NK-92 treated with Interleukin-12 subunit alpha and Interleukin-12 subunit beta, amount 100 ng/mL, for 24 hours (cell line): ENCODE data around the gene HELZ.
"Not testable (repeated sequence)": the region's sequence is repeated elsewhere in the genome, so short reads cannot be mapped to it uniquely, and the experiment has no call there.

ENCODE experiments used
- DNase-seq: peaks from one replicate; lab custom pipeline; 2025; lab: John Stamatoyannopoulos, UW

The HELZ gene

DNA sequence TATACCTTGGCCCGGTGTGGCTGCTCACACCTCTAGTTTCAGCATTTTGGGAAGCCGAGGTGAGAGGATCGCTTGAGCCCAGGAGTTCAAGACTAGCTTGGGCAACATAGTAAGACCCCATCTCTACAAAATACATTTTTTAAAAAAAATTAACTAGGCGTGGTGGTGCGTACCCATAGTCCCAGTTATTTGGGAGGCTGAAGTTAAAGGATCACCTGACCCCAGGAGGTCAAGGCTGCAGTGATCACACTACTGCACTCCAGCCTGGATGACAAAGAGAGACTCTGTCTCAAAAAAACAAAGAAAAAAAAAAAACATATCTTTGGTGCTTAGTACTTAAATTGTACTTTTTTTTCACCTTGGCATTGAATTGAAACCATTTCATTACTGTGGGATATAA is 101.7 kb downstream of the HELZ start:
- DNase-seq = no peak

DNA sequence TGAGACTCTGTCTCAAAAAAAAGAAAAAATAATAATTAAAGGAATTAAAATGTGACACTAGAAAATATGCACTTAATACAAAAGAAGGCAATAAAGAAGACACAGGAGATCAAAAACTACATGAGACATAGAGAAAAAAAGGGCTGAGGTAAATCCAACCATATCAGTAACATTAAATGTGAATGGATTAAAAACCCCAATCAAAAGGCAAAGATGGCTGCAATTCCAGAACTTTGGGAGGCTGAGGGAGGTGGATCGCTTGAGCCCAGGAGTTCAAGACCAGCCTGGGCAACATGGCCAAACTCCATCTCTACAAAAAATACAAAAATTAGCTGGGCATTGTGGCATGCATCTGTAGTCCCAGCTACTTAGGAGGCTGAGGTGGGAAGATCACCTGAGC is 103.0 kb downstream of the HELZ start:
- not testable (repeated sequence) for DNase-seq

DNA sequence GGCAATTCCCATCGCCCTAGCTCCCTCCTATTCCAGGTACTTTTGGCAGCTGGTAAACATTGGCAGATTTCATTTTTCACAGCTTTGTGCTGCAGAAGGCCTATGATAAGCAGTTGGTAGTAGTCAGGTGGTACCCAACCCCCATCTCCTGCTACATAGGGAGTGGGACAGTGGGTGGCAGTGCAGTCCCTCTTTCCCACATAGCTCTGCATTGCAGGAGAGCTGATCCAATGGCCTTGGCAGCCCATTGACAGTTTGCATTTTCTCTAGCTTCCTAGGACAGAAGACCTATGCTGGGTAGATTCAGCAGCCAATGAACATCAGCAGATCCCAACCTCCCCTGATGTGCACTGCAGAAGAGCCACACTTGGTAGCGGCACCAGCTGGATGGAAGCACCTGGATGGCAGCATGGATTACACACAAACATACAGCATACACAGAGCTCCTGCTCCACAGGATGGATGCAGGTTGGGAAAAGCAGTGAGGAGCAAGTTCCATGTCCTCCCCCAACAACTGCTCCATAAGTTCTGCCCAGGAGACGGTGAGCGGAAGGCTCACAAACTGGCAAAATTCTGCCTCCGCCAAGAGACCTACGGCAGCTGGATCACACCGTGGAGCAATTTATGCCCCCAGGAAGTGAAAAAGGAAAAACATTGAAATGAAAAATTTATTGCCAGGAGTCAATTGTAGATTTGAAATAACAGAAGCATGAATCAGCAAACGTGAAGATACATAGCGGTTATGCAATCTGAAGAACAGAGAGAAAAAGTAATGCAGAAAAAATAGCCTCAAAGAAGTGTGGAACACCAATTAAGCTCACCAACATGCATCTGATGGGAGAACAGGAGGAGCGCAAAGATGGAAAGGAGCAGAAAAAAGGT is 105.0 kb downstream of the HELZ start:
- DNase-seq = no peak

DNA sequence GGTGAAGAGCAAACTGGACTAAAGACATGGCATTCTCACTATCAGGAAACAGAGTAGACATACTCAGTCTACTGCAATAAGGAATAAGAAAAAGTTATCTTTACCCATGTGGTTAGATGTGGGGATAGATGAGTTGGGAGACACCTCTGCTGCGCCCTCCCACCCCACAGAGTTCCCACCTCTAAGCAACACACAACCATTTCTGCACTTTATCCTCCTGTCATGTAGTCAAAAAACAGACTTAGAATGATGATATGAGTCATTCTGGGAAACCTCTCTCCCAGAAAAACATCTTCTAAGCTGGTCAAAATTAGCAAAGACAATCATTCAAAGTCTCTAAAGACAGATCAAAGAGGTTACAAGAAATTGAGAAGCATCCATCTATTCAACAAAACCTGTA is 105.7 kb downstream of the HELZ start:
- no peak for DNase-seq

DNA sequence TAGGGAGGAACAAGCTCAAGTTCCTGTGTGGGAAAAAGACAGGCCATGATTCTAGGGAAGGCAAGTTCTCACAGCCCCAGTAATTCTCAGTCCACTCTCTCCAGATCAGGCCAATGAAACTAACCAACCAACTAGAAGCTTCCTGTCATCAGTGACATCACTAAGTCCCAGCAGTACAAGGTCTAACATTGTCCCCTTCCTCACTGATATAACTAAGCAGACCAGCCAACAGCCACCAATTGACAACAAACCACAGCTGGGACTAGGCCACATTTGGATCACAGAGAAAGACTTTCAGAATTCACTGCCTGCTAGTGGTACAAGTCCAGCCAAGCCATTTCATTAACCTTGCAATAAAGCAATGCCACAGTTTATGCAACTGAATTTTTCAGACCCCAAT is 106.6 kb downstream of the HELZ start:
- no peak for DNase-seq

DNA sequence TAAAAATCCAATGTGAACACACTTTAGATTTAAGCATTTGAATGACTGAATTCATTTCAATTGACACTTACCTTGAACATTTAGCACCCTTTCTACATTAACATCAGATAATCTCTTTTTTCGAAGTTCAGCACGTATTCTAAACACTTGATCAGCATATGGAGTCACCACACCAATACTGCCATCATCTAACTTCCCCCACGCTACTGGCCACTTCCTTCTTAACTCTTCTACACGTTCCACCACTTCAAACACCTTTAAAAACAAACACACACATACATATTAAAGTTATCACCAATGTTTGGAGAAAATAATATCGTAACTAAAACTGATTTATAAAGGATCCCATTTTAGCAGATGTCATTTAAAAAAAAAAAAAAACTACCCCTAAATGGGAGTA is 107.1 kb downstream of the HELZ start:
- DNase-seq = no peak

DNA sequence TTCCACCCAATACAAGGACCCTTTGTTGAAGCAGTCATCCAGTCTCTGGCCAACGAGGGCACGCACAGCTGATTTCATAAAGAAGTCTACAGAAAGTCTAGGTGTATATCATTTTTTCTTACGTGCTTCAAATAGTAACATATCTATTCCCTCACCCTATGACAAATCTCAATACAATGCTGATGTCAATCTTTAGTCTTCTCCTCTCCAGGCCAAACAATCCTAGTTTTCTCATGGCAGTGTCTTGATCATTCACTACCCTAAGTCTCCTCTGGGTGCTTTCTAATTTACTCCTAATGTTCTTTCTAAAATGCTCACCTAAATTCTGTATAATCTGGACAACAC is 108.0 kb downstream of the HELZ start:
- no peak for DNase-seq

DNA sequence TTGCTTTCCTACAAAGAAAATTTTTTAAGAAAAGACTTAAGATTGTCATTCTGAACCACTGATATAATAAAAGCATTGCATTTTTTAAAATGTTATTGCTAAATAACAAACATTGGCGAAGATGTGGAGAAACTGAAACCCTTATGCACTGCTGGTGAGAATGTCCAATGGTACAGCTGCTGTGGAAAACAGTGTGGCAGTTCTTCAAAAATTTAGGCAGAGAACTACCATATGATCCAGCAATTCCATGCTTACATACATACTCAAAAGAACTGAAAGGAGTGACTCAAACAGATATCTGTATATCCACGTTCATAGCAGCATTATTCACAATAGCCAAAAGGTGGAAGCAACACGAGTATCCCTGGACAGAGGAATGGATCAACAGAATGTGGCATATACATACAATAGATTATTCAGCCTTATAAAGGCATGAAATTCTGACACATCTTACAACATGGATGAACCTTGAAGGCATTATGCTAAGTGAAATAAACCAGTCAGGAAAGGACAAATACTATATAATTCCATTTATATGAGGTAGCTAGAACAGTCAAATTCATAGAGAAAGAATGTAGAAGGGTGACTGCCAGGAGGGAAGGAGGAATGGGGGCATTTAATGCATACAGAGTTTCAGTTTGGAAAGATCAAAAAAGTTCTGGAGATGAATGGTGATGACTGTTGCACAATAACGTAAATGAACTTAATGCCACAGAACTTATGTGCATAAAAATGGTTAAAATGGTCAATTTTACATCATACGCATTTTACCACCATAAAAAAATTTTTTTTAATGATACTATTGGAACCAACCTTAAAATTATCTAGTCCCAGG is 108.6 kb downstream of the HELZ start:
- no peak for DNase-seq

DNA sequence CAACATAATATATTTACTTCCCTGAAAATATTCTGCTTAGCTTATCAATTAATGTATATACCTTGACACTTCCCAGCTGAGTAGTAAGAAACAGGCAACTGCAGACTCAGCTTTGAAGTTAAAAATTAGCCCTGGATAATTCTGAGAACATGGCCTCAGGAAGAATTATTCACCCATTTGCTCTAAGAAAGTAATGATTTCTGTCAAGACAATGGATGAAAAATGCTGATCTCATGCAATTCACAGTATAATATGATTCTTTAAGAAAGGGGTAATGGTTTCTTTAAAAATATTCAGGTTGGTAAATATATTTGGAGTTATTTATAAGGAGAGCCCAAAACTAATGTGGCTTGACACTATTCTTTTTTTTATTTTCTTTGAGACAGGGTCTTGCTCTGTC is 111.8 kb downstream of the HELZ start:
- DNase-seq = no peak

DNA sequence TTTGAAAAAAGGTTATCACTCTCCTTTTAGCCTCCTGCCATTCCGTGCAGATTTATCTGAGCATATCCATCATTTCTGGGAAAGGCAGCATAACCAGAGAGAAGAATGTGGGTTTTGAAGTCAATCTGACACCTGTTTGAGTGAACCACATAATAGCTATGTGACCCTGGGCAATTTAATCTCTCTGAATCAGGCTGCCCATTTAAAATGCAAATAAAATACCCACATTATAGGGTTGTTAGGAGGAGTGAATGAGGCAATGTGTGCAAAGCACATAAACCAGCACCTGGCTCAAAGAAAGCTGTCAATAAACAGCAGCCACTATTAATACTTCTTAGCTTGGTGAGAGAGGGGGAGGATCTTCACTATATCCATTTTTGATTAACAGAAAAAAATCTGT is 112.6 kb downstream of the HELZ start:
- no peak for DNase-seq

DNA sequence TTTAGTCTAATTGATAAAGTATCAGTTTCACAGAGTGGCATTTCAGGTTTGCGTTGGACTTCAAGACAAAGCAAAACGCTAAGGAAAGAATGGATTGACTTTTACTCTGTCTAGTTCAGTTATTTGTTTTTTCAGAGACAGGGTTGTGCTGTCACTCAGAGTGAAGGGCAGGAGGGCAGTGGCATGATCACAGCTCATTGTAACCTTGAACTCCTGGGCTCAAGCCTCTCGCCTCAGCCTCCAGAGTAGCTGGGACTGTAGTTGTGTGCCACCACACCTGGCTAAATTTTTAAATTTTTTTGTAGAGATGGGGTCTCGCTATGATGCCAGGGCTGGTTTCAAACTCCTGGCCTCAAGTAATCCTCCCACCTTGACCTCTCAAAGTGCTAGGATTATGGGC is 114.2 kb downstream of the HELZ start:
- DNase-seq = no peak

DNA sequence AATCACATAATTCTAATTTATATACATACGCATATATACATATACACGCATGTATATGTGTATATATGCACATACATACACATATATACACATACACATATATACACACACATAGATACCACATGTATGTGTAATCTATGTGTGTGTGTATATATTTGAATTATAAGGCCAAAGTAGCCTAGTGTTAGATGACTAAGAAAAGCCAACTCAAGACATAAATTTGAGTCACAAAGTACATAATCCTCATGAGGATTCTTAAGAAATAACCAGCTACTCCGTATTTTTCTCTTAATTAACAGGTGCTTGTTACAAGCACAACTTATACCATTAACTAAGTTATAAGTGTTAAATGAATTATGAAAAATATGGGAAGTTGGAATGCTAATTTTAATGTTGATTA is 115.7 kb downstream of the HELZ start:
- no peak for DNase-seq

DNA sequence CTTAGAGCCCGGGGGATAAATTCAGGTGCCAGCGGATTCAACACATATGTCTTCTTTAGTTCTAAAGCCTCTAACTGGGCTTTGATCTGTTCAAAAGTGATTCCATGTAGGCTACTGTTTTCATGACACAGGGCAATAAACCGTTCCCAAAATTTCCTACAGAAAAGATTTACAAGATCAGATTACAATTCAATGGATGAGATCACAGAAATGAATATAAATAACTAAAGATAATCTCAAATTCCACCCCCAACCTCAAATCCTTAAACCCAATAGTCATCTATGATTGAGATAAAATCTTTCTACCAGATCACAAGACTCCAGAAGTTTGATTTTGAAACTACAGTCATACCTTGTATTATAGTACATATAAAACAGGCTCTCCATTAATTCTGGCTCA is 116.3 kb downstream of the HELZ start:
- DNase-seq = no peak

DNA sequence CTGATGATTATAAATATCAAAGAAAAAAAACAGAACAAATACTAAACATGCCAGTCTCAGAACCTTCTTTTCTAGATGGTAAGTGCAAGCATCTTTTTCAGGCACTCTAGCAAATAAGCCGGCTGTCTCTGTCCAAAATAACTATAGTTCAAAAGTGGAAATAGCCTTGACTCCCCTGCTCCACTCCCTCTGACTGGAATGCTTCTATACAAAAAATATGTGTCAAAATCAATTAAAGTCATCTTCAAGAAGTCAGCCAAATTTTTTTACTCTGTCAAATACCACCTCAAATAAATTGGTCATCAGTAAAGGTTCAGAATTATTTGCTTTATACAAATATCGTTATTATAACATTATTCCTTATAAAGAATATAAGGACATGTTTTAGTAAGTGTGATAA is 117.1 kb downstream of the HELZ start:
- DNase-seq = no peak

DNA sequence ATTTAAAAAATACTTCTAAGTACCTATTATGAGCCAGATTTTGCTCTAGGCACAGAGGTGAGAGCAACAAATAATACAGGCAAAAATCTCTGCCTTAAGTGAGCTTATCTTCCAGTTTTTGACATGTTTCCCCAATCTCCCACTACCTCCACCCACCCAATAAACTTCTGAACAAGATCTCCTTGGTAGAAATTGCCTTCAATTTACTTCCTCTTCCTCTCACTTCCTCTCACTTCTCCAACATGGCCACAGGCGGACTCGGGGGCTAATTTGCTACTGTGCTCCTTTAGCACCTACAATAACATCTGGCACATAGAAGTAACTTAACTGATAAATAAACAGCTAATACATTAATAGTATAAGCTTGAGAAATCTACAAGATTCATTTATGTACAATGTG is 118.0 kb downstream of the HELZ start:
- DNase-seq = no peak

DNA sequence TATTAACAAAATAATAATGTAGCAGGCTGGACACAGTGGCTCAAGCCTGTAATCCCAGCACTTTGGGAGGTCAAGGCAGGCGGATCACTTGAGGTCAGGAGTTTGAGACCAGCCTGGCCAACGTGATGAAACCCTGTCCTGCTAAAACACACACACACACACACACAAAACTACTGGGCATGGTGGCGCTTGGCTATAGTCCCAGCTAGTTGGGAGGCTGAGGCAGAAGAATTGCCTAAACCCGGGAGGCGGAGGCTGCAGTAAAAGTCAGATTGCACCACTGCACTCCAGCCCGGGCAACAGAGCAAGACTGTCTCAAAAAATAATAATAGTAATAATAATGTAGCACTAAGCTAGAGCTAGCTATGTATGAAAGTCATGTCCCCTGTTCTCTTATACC is 118.5 kb downstream of the HELZ start:
- not testable (repeated sequence) for DNase-seq

DNA sequence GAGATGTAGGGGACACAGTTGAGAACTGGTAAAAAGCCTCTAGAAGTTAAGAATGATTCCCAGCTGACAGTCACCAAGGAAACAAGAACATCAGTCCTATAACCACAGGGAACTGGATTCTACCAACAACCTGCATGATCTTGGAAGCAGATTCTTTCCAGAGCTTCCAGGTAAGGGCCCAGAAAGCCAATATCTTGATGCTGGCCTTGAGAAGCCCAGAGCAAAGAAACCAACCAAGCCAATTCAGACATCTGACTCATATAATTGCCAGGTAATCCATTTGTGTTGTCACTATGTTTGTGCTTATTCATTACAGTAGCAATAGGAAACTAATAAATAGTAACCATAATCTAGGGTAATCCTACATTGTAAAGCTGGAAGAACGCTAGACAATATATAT is 119.1 kb downstream of the HELZ start:
- no peak for DNase-seq

DNA sequence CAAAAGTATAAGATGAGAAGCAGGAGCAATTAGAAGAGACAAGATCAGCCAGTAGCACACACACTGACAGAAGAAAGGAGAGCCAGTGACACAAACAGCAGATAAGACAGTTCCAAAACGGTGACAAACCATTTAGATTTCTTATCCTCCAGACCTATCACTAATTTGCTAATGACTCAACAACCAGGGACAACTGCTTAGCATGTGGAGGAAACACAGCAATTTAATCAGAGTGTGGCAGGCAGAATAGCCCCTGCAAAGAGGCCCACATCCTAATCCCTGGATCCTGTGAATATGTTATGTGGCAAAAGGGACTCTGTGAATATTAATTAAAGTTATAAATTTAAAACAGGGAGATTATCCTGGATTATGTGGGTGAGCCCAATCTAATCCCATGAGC is 119.6 kb downstream of the HELZ start:
- no peak for DNase-seq

DNA sequence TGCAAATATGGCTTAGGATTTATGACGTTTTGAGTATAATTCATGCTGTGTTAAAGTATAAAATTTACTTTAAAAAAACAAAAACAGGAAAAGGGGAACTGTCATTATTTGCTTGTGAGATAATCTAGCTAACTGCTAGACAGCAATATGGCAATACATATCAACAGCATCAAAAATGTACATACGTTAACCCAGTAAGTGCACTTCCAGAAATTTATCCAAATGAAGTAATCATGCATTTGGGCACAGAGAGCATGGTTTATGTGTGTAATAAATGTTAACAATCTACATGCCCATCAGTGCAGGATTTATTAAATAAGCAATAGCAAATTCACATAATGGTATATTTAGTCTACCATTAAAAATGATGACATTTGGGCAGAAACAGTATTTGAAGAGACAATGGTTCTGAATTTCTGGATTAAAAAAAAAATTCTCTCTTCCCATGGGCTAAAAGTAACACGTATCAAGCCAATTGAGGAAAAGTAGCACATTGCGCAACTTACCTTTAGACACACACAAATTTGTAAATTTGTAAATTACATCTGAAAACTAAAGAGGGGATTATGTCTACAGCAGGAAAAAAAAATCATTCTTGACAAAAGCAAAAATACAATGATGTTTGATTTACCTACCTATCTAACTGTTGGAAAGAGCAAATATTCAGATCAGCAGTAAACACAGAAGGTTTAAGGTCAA is 120.4 kb downstream of the HELZ start:
- no peak for DNase-seq

DNA sequence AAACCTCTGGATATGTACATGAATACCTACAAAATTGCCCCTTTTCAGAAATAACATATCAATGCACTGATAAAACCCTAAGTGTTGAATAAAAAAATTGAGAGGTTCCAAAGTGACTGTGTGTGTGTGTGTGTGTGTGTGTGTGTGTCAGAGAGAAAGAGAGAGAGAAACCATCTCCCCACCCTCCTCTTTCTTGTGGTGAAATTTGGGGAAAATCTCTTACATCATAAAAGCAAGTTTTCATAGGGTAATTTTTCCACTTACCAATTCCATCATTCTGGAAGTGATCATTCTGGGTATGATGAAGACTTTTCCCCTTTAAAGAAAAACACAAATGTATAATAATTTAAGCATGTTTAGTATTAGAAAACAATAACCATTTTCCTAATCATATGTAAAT is 121.3 kb downstream of the HELZ start:
- DNase-seq = no peak

DNA sequence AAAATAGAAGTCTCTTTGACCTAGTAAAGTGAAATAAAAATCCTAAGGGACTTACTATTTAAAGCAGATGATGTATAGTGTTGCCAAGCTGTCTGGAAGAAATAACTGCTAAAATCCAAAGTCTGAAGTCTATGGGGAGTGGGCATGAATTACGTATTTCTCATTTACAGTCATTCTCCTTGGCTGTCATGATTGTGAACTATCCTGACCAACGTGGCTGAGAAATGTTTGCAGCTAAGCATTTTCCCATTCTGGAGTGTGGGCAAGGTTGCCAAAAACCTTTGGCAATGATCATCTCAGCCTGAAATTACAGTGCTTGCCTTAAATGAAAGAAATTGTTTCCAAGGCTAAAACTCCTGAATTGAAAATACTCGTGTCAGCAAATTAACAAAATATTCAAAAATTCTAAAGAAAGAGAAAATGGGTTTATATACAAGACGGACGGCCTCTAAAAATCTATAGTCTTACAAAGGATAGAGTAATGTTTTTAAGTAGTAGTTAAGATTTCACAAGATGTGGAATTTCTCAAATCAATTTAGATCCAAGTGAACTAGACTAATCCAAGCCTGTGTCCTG is 123.6 kb downstream of the HELZ start:
- DNase-seq = no peak

DNA sequence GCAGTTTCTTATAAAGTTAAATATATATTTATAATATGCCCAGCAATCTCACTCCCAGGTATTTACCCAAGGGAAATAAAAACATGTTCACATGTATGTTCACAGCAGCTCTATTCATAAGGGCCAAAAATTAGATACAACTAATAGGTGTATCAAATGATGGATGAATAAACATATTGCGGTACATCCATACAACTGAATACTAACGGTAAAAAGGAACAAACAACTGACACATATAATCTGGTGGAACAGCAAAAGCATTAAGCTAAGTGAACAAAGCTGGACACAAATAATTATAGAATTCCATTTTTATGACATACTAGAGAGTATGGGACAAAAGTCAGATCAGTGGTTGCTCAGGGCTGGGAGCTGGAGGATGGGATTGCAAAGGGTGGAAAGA is 125.9 kb downstream of the HELZ start:
- no peak for DNase-seq
